NCI-H146 (cell line): ENCODE data around the gene HDAC9.
"Not testable (repeated sequence)": the region's sequence is repeated elsewhere in the genome, so short reads cannot be mapped to it uniquely, and the experiment has no call there.

Experiments
- DNase-seq: peaks from one replicate; lab custom pipeline; 2025; lab: John Stamatoyannopoulos, UW

The HDAC9 gene

DNA sequence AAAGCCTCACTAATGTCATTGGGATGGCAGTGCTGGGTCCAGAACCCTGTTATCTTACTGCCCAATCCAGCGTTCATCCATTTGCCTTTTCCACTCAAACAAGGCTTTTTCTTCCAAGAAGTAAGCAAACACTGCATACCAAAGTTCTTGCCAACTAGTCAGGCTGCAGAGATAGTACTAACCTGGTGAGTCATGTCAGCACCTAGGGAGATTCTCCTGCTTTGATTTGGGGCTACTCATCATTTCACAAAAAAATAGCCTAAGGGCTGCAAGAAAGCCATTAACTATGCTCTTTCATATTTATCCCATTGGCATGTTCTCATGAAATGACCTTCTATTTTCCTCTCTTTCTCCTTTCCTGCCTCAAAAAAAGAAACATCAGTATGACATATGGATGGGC, 479.3 kb downstream of the HDAC9 start:
- no peak for DNase-seq

DNA sequence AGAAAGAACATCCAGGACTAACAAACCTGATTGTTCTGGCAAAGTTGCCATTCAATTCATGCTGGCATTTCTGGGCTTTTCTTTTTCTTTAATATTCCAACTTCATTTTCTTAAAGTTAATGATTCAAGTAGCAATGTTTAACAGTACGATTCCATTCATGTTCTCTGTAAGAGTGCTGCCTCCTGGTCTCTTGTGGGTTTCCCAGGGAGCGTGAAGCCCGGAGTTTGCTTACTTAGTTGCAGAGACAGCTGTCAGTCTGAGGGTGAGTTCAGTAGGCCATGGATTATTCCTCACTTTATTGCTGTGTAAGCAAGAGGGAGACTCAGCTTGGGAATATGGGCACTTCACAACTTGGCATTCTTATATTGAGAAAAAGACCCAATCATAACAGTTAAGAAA, 479.7 kb downstream of the HDAC9 start:
- DNase-seq: no peak

DNA sequence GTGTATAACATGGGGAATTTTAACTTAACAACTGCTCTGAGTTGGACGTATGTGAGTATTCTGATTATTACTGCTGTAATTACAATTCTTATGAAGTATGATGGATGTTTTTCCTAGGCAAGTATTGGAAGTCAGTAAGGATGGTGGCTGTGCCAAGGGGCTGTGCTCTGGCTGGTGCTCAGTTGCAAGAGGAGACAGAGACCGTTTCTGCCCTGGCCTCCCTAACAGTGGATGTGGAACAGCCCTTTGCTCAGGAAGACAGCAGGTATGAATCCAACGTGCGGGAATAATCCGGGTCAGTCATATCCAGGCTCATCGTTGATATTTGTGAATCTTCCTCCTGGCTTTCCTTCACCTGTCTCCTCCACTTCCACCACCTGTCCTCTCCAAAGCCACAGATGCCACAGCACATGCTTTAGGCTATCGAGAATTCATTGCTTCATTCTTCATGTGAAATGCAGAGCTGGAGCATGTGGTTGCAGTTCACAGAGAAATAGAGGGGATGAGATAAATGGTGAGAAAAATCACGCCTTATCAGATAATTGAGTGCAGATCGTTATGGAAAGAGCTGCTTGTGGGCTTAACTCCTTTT, 480.2 kb downstream of the HDAC9 start:
- no peak for DNase-seq

DNA sequence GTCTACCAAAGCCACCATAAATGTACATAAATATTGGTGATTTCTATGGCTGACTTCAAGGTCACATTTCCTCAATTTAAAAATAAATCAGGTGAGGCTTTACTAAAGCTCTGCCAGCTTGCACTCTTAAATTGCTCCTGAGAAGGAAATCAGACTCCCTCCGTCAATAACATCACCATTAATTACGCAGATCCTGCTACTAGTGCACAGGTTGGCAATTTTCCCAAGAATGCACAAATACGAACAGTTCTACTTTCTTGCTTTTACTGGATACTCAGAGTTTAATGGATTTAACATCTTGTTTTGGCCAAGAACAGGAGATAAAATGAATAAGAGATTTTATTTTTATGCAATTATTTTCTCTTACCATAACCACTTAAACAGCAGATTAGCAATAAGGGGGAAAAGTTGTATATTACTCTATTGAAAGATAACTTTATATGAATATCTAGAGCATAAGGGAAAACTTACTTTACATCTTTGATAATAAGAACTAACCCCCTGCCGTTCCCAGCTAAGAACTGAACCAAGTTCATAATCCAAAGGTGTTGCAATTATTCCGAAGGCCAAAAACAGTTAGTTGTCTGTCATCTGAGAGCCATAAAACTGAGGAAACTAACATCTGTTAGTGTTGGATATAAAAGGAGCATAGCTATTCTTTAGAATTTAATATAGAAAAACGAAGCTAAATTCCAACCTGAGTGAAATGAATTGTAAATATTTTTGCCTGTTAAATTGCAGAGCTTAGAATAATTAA, 481.3 kb downstream of the HDAC9 start:
- no peak for DNase-seq

DNA sequence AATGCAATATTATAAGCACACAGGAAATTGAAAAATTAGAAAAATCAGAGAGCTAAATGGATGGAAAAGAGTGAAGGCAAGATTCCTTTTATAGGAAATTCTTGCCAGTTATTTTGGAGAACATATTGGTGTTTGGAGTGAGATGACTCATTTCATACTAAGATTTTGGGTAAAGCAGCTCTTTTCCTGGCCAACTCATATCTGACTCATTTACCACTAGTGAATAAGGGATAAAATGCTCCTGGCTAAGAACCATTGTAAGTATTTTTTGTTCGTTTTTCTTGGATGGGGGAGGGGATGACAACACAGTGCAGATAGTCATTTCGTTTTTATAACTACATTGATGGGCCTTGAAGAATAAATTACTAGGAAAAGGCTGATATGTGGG, 482.6 kb downstream of the HDAC9 start:
- DNase-seq: no peak

DNA sequence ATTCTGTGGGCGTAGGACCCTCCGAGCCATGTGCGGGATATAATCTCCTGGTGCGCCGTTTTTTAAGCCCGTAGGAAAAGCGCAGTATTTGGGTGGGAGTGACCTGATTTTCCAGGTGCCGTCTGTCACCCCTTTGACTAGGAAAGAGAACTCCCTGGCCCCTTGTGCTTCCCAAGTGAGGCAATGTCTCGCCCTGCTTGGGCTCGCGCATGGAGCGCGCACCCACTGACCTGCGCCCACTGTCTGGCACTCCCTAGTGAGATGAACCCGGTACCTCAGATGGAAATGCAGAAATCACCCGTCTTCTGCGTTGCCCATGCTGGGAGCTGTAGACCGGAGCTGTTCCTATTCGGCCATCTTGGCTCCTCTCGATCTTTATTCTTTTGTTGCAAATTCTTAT, 495.2 kb downstream of the HDAC9 start:
- DNase-seq: not testable (repeated sequence)

DNA sequence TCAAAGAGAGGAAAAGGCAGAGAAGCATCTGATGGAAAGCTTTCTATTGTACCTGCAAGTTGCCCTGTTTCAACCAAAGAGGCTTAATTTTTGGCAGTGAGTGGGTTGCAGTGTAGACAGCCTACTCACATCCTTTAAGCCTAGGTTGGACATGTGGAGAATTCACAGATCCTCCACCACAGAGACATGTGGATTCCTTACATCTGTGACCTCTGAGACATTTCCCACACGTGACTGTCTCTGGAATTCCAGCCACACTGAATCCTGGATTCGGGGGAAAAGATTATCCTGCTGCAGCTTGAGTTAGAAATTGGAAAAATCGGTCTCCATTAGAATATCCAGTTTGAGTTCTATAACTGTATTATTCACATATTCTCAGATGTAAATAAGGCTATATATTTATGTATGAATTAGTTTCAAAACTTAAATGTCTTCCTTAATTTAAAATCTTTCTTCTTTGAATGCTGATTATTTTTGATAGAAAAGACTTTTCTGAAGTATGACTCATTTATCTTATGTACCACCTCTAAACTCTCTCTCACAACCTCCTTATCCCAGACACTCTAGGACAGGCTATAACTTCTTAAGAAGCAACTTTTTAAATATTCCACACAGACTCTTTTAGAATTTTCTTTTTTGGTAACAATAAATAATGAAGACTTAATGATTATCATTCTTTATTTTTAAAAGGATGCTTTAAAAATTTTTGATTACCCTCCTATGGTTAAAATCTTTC, 498.6 kb downstream of the HDAC9 start:
- no peak for DNase-seq

DNA sequence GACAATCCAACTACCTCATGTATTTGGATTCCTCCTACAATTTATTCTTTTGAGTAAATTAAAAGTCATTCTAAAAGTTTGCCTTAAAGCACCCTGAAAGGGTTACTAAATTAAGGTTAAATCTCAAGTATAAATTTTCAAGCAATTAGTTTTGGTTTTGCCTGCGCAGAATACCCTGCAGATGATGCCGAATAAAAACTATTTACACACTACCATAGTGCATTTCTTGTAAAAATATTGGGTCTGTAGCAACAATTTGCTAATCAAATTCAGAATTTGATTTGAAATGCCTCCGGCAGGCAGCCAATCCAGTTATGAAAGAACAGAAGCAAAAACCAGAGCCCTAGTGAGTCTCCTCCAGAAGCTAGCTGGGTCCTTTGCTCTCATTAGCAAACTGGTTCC, 499.7 kb downstream of the HDAC9 start:
- no peak for DNase-seq

DNA sequence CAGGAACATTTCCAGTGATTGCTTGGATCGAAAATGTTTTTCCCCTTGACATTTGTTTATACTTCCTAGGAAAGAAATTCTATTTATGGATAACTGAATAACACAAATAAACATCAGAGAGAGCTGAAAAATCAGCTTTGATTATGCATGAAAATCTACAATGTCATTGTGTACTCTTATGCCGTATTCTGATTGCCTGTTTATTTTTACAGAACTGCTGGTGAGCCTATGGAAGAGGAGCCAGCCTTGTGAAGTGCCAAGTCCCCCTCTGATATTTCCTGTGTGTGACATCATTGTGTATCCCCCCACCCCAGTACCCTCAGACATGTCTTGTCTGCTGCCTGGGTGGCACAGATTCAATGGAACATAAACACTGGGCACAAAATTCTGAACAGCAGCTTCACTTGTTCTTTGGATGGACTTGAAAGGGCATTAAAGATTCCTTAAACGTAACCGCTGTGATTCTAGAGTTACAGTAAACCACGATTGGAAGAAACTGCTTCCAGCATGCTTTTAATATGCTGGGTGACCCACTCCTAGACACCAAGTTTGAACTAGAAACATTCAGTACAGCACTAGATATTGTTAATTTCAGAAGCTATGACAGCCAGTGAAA, 500.4 kb downstream of the HDAC9 start:
- DNase-seq: no peak

DNA sequence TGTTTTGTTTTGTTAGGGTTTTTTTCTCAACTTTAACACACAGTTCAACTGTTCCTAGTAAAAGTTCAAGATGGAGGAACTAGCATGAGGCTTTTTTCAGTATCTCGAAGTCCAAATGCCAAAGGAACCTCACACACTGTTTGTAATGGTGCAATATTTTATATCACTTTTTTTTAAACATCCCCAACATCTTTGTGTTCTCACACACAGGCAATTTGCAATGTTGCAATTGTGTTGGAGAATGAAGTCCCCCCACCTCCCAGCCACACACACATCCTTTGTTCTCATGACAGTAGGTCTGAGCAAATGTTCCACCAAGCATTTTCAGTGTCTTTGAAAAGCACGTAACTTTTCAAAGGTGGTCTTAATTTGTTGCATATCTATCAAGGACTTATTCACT, 501.0 kb downstream of the HDAC9 start:
- no peak for DNase-seq

DNA sequence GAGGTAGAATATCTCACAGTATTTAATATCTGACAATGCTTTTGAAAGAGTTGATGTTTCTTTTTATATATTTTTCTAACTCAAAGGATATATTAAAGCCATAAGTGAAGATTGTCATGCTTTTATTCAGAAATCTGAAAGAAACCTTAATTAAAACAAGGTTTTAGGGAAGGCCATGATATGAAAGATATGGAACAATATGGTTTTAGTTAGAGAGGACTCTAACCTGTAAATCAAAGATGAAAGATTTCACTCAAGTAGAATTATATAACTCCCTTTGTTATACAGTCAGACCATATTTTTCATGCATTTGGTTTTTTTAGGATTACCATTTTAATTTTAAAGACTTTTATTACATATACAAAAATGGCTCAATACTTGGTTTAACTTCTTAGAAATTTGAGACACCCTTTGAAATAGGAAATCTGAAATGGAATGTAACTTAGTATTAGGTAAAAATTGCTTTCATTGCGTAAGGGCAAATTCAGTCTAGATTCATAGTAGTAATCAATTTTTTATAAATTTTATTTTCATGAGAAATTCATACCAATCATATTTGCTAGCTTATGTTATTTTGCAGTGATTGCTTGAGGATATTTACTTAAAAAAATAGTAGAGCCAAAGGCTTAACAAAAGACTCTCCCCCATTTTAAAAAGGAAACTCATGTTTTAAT, 502.1 kb downstream of the HDAC9 start:
- no peak for DNase-seq

DNA sequence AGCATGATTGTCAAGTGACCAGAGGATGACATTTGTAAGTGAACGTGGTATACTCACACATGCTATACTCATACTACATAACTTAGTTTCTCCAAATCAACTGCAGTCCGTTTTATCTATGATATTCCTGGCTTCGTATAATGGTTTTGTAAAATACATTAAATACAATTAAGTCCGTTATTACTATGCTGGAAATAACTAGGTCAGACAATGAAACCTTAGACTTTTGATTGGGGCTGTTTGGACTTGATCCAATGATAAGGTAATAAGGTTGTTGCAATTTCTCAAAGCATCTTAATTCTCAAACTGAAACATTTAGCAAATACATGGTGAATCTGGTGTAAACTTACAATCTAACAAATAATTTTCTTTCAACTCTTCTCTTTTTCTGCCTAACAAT, 504.9 kb downstream of the HDAC9 start:
- no peak for DNase-seq

DNA sequence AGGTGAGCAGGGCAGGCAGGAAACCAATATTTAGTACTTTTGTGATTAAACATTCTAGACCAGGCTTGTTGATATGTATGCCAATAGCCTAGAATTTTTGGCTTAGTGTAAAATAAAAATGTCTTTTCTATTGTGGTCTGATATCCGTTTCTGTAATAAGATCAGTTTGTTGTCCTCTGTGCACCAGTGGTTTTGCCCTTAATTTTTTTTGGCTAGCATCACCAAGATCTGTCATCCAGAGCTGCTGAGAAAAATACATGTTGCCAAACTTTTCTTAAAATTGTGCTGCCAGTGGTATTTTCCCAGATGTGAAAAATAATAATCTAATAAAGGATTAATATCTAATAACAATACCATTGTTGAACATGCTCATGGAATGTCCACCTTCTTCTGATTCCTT, 506.3 kb downstream of the HDAC9 start:
- DNase-seq: no peak

DNA sequence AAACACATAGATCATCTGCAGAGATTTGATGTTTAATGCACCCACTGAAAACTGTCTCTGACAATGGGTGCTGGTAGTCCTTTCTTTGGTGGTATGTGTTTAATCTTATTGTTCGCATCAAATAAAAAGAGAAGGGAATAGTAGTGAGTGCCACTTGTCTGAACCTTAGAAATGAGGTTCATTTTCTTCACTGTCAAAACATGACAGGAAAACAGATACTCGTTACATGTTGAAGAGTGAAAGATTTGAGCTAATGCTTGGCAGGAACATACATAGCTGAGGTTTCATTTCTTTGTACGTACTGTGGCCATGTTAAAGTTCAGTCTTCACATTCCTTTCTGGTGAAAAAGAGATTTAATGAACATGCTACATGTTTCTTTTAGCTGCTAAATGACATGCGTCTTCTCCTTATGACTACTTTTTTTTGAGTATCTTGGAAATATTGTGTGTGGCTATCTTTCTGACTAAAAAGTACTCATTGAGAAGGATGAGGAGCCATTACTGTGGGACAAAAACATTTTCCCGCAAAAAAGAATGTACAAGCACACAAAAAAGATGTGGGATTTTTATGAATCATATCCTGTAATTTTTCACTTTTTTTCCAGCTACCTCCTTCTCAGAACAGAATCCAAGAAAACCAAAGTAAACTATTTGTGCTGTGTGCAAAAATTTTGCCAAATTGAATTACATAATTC, 513.8 kb downstream of the HDAC9 start:
- no peak for DNase-seq

DNA sequence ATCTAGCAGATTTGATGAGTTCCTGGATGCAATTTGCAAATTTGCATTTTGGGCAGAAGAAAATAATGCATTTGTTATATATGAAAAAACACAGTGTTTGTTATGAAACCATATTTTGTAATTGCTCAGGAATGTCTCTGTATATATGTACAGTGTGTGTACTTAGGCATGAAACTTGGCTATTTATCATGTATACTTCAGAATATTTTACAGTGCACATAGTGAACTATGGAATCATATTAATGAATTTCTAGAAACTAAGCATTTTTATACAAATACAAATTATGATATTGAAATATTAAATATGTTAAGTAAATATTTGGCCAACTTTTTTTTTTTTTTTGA, 514.4 kb downstream of the HDAC9 start:
- DNase-seq: no peak

DNA sequence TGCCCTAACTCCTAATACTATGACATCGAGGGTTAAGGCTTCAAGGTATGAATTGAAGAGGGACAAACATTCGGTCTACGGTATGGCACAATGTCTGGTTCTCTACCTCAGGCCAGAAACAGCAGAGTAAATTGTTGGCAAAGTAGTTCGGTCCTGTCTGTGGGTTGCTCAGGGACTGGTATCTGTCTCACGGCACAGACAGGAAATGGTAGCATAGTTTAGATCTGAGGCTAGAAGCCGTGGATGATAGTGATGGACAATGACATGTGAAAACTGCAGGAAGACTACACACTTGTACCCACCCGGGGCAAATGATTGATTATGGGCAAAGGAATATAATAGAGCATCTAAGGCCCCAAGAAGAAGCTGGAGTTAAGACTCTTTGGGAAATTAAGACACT, 515.7 kb downstream of the HDAC9 start:
- no peak for DNase-seq

DNA sequence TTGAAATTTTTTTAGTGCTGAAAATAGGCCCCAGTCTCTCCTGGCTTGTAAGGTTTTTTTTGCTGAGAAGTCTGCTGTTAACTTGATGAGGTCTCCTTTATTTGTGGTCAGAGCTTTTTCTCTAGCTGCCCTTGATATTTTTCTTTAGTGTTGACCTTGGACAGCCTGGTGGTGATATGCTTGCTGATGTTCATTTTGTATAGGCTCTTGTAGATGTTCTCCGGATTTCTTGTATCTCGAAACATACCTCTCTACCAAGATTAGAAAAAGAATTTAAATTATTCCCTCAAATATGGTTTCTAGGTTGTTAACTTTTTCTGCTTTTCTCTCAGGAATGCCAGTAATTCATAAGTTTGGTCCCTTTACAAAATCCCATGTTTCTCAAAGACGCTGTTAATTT, 519.5 kb downstream of the HDAC9 start:
- no peak for DNase-seq

DNA sequence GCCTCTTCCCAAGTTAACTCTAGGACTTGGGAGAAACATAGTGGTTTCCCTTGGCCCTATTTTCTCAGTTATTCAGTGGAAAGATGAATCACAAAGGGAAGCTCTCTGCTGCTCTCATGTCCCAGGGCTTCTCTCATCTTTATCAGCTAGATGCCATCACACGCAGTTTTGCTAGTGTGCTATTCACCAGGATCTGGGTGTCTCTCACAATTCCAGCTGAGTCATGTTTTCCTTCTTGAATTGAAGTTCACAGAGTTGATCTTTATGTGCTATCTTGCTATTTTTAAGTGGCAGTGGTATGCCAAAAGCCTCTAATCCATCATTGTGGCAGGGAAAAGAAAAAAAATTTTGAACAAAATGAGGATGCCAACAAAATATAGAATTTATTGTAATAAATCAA, 520.6 kb downstream of the HDAC9 start:
- DNase-seq: no peak

DNA sequence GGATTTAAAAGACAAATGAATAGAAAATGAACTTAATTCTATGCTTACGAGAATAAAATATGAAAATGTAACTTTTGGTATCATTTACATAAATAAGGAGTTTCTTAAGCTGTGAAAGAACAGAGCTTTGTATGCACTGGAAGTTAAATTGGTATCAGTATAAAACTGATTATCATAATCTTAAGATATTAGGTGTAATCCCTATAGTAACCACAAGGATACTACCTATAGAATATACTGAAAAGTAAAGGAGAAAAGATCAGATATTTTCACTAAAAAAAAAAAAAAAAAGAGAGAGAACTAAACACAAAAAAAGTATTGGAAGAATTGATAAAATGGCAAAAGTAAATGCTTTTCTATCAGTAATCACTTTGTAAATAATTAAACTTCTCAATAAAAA, 521.8 kb downstream of the HDAC9 start:
- DNase-seq: no peak

DNA sequence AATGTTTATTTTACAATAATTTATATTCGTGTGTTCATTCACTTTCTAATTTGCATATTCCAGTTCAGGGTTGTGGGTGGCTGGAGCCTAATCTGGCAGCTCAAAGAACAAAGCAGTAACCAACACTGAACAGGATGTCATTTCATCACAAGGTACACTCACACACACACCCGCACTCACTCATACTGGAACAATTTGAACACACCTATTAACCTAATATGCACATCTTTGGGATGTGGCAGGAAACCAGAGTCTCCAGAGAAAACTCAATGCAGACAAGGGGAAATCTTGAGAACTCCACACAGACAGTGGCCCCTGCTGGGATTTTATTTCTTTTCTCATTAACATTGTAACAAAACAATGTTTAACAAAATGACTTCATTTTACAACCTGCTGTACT, 524.5 kb downstream of the HDAC9 start:
- no peak for DNase-seq

DNA sequence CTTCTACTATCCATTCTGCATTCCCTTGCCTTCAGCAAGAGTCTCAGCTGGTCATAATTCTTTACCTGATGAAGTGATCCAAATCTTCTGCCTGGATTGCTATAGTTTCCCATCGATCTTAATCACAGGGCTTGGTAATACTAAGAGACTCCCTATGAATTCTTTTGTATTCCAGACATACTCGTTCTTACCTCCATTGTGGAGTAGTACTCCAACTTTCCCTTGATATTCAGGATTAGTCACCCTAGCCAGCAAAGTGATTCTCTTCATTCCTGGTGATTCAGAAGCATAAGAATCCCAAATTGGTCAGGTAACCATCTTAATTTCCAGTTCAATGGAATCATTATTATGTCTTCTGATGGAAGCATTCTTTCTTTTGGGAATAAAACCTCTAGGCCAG, 525.2 kb downstream of the HDAC9 start:
- DNase-seq: no peak

DNA sequence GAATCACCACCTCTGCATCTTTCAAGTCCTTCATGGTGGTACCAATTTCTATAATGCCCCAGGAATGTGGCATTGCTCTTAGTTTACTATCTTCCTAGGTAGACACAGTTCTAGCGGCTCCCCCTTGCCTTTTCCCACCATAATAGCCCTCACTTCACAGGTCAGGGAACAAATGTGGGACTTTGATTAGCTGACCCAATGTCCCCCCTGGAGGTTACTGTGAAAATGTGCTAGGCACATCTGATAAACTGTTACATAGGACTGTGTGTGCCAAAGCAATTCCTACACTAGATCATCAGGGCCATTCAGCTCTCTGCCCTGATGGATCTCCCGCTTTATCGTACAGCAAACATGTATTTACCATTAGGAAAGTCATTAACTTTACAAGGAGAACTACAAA, 527.9 kb downstream of the HDAC9 start:
- DNase-seq: no peak
